ENCODE results near the gene MYL10.

The MYL10 gene

GRCh38 chr7:101625031-101625791 lies 3.9 kb downstream of the MYL10 start:
- DNase-seq (ENCODE audit: low spot score): no peak
- TF ChIP-seq CTCF (IDR thresholded peaks at IDR 0.05; ENCODE audit: extremely low read depth, insufficient read depth, missing control alignments): no peak
- in situ Hi-C loops (cut with MboI; ENCODE audit: low pct_unique_long_range_greater_than_20kb, low sequenced_read_pairs, unreplicated experiment): no loop called here

- no peak for DNase-seq (ENCODE audit: low spot score)
- in situ Hi-C loops (cut with MboI; ENCODE audit: low pct_unique_long_range_greater_than_20kb, low sequenced_read_pairs, unreplicated experiment): no loop called here
- no peak for TF ChIP-seq CTCF (IDR thresholded peaks at IDR 0.05; ENCODE audit: extremely low read depth, insufficient read depth, missing control alignments)
These were observed 4.7 kb downstream of the MYL10 start for GRCh38 chr7:101624246-101625001.

GRCh38 chr7:101622609-101623173 lies 6.4 kb downstream of the MYL10 start:
- TF ChIP-seq CTCF (IDR thresholded peaks at IDR 0.05; ENCODE audit: extremely low read depth, insufficient read depth, missing control alignments): no peak
- in situ Hi-C loops (cut with MboI; ENCODE audit: low pct_unique_long_range_greater_than_20kb, low sequenced_read_pairs, unreplicated experiment): no loop called here
- DNase-seq (ENCODE audit: low spot score): no peak

GRCh38 chr7:101620991-101621390 lies 8.1 kb downstream of the MYL10 start:
- DNase-seq (ENCODE audit: low spot score): no peak
- TF ChIP-seq CTCF (IDR thresholded peaks at IDR 0.05; ENCODE audit: extremely low read depth, insufficient read depth, missing control alignments): no peak
- in situ Hi-C loops (cut with MboI; ENCODE audit: low pct_unique_long_range_greater_than_20kb, low sequenced_read_pairs, unreplicated experiment): no loop called here

- DNase-seq (ENCODE audit: low spot score): no peak
- in situ Hi-C loops (cut with MboI; ENCODE audit: low pct_unique_long_range_greater_than_20kb, low sequenced_read_pairs, unreplicated experiment): no loop called here
- no peak for TF ChIP-seq CTCF (IDR thresholded peaks at IDR 0.05; ENCODE audit: extremely low read depth, insufficient read depth, missing control alignments)
These were observed 8.7 kb downstream of the MYL10 start for GRCh38 chr7:101620395-101620794.

GRCh38 chr7:101618916-101619315 lies 10.2 kb downstream of the MYL10 start:
- TF ChIP-seq CTCF (IDR thresholded peaks at IDR 0.05; ENCODE audit: extremely low read depth, insufficient read depth, missing control alignments): no peak
- in situ Hi-C loops (cut with MboI; ENCODE audit: low pct_unique_long_range_greater_than_20kb, low sequenced_read_pairs, unreplicated experiment): no loop called here
- no peak for DNase-seq (ENCODE audit: low spot score)

Data from GM13977 (cell line).